Measurements from ENCODE around the gene TRERF1. TPM values are rescaled to one million over a fixed set of nuclear protein-coding genes. Genes with fewer than 3 reads are reported as not detected.

Gene TRERF1
- polyA plus RNA-seq, 3 donors, result 12.7 to 14.0 (median 13.7) TPM

DNA sequence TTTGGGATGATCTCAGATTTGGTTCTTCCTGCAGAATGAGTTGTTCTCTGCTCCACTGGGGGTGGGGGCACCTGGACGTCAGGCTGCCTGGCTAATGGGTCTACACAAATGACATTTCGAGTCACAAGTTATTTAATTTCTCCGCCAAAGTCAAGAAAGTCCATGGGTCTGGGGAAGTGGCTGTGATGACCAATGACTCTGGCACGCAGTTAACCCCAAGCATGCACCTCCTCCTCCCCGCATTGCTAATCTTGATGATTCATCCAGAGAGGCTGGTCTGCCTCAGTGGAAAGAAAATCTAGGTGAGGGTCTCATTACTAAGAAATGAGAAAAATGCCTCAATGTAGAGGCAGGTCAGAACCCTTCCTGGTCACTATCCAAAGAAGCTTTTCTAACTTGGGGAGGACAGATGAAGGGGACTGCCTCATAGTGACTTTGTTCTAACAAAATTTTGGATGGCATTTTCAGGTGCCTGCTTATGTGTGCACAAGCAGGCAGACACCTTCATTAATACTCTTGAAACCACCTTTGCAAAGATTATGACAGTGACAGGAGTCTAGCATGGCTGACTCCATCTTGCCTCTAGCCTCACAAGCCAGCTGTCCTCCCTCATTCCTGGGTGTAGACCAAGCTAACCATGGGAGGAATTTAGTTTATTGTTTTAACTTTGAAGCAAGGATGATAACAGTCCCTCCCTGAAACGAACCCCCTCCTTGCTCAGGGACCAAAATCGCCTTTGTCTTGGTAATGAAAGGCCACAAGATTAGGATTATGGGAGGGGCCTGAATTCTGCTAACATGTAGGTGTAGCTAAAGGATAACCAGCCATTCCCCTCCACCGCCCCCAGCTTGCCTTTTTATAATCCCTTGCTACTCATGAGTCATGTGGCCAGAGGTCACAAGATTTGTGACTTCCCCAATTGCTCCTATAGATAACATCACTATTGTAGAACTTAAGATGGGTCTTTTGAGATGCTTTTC, 135.4 kb downstream of the TRERF1 start:
- DNase-seq (ENCODE audit: low read depth in 3 of 3, low spot score in 2 of 3), result no peak

- DNase-seq (ENCODE audit: low read depth in 3 of 3, low spot score in 2 of 3), result no peak
Measured at GRCh38 chr6:42315259-42315990, 136.3 kb downstream of the TRERF1 start.

GRCh38 chr6:42314571-42315258, 137.0 kb downstream of the TRERF1 start:
- DNase-seq (ENCODE audit: low read depth in 3 of 3, low spot score in 2 of 3), result no peak

GRCh38 chr6:42313941-42314570, 137.7 kb downstream of the TRERF1 start:
- DNase-seq (ENCODE audit: low read depth in 3 of 3, low spot score in 2 of 3), result no peak

DNA sequence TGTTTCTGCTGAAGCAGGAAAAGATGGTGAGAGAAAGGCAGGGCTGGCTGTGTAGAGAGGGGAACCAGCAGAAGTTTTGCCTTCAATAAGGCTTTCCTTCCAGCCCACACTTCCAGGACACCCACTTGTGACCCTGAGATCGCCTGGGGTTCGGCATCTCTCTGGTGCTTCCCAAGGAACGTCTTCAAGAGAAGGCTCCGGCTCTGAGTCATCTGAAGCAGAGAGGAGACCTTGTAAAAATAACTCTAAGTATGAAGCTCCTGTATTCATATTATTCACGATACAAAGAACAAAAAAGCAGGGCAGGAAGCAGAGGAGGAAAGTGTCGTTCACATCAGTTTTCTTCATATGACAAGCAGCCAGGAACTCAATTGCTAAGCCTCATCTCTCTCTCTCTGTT, 138.7 kb downstream of the TRERF1 start:
- DNase-seq (ENCODE audit: low read depth in 3 of 3, low spot score in 2 of 3), result no peak

- DNase-seq (ENCODE audit: low read depth in 3 of 3, low spot score in 2 of 3), result no peak
Measured at GRCh38 chr6:42307141-42307470, 144.6 kb downstream of the TRERF1 start.

DNA sequence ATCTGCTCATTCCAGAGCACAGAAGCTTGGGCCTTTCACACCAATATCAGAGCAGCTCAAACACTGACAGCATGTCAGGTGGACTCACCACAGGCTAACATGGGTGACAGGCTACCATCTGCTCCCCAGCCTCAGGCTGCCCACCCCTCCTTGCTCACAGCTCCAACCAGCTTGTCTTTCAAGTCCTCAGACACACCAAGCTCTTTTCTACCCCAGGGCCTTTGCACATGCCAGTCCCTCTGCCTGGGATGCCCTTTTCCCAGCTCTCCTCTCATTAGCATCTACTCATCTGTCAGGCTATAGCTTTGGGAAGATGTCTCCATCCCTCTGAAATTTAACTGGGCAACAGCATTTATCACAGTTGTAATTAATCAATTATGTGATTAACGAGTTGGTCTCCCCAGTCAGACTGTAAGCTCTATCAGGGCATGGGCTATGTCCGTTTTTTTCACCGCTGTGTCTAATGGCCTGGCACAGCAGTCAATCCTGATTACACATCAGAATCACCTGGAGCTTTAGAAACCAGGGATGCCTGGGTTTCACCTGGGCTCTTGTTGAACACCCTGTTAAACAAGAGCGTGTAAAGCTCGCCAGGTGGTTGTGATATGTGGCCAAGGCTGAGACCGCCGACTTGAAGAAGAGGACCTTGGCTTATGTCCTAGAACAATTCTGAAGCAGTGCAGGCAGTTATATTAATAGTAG, 145.1 kb downstream of the TRERF1 start:
- no peak for DNase-seq (ENCODE audit: low read depth in 3 of 3, low spot score in 2 of 3)

DNA sequence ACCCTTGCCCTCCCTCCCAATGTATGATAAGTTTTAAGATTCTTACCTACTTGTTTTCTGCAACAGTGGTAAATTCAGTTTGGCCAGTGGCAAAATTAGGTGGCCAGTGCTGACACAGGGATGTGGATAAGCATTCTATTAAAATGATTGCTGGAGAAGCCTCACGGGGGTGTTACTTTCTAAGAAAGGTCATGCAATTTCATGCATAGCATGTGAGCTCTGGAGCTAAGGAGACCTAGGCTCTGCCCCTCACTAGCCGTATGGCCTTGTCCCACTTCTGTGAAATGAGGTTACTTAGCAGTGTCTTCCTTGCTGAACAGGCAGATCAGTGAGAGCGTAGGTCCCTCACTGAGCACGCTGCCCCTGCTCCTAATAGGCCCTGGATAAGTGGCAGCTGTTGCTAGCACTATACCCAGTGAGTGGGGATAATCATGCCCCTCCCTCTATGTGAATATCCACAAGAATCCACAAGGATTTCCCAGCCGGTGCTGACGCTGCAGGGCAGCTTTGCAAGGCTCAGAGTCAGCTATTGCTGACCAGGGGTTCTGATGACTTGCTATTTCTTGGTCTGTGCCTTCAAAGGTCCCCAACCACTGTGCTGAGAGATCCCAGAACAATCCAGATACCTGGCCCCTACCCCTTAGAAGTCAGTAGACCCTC, 147.5 kb downstream of the TRERF1 start:
- no peak for DNase-seq (ENCODE audit: low read depth in 3 of 3, low spot score in 2 of 3)

DNA sequence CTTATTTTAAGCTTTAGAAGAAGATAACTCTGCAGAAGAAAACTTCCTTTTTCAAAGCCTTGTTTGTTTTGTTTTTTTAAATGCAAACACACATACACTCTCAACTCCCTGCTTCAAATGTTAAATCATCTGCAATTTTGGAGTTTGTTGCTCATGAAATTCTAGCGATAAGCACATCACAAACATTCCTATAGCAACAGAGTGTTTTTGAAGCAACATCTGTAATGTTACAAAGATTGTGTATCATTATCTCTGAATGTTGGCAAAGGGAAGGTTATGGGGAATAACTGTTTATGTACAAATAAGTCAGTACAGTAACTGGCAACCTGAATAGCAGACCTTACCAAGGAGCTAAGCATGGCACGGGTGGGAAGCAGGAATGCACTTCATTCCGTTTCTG, 149.3 kb downstream of the TRERF1 start:
- DNase-seq (ENCODE audit: low read depth in 3 of 3, low spot score in 2 of 3), result no peak

DNA sequence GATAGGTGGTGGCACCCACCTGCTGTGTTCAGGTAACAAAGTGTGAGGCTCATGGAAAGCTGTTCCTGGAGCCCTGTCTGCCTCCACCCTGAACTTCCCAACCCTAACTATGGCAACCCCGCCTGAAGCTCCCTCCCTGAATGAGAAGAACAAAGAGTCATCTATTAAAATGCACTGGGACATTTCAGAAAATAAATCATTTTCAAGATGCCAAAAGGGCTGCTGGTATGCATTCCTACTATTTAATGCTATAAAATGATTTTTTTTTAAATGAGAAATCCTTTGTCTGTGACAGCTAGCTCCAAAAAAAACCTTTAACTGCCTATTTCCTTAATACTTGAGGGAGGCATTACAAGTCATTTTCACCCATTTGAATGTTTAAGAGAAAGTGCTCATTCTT, 149.7 kb downstream of the TRERF1 start:
- DNase-seq (ENCODE audit: low read depth in 3 of 3, low spot score in 2 of 3), result no peak

- no peak for DNase-seq (ENCODE audit: low read depth in 3 of 3, low spot score in 2 of 3)
Measured at GRCh38 chr6:42300701-42301100, 151.0 kb downstream of the TRERF1 start.

DNA sequence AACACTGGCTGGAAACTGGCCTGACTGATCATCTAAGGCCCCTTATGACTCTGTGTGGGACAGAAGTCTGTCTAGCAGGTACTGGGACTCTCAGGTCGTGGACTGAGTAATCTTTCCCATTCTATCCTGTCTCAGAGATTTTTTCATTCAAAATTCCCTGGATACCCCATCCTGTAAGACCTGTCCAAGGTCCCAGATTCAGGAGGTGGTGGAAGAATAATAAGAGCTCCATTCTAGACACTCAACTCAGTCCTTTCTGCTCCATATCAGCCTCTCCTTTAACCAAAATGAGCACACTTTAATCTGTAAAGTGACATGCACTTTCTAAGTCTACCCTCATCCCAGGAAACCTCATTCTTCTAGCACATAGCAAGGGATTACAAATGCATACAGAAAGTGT, 151.5 kb downstream of the TRERF1 start:
- no peak for DNase-seq (ENCODE audit: low read depth in 3 of 3, low spot score in 2 of 3)

- DNase-seq (ENCODE audit: low read depth in 3 of 3, low spot score in 2 of 3), result no peak
Measured at GRCh38 chr6:42297661-42298060, 154.1 kb downstream of the TRERF1 start.

- no peak for DNase-seq (ENCODE audit: low read depth in 3 of 3, low spot score in 2 of 3)
Measured at GRCh38 chr6:42296614-42297013, 155.1 kb downstream of the TRERF1 start.

- DNase-seq (ENCODE audit: low read depth in 3 of 3, low spot score in 2 of 3), result no peak
Measured at GRCh38 chr6:42295677-42296076, 156.0 kb downstream of the TRERF1 start.

DNA sequence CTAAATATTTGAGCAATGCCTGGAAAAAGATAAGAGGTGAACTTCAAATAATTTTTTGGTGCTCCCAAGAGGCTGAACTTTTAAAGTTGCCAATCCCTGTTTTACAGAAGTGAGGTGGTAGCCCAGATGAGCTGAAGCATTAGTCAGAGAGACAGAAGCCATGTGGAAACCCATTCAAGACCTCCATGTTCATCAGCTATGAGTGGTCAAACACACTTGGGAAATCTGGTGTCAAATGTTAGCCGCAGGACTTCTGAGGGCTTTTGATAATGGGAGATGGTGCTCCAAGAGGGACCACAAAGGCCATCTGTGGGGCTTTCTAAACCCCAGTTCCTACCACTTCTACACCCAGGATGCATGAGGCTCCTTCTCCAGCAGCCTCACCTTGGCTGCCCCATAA, 156.5 kb downstream of the TRERF1 start:
- no peak for DNase-seq (ENCODE audit: low read depth in 3 of 3, low spot score in 2 of 3)

DNA sequence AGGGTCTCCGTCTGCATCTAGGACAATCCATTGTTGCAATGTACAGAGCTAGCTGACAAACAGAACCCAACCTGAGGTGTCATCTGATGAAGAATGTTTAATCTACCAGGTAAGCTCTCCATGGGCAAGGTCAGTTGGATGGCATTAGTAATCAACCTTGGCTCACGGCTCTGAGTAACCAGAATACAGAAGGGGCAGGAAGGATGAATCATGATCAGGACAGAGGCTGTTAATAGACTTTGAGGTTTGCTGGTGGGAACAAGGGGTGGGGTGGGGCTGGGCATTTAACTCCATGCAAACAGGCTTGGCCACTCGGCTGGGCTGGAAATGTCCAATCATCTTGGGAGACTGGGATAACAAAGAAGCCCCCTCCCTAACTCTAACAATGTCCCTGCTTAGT, 157.0 kb downstream of the TRERF1 start:
- no peak for DNase-seq (ENCODE audit: low read depth in 3 of 3, low spot score in 2 of 3)

GRCh38 chr6:42293386-42293977, 158.2 kb downstream of the TRERF1 start:
- no peak for DNase-seq (ENCODE audit: low read depth in 3 of 3, low spot score in 2 of 3)

DNA sequence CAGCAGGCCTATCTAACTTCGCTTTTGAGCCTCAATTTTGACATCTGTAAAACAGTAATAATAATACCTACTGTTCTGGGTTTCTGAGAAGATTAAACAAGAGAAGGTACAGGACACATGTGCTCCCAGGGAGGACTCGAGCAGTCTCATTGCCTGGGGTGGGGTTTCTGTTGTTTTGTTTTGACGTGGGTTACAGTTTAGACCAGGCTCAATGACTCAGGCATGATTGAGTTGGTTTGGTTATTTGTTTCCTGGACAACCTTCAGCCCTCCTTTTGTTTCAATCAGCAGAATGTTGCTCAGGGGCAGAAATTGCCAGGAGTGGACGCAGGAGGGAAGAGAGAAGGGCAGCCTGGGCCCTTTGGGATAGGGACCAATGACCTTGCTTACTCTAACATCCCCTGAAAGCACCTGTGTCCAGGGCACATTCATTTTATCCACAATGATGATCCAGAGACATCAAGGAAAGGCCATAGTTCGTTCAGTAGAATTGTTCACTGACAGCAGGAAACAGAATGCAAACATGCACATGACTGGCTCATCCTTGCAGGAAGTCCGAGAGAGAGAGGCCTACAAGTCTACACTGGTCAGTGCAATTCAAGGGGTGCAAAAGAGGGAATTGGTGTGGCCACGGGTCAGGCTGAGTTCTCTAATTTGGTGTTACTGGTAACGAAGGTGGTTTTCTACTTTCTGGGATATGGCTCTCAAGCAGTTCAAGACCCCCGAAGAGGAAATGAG, 159.6 kb downstream of the TRERF1 start:
- no peak for DNase-seq (ENCODE audit: low read depth in 3 of 3, low spot score in 2 of 3)
